Liver (tissue), 3 donors: ENCODE data around the gene RPS6KA6.

Experiments
- EGR1 ChIP-seq, 2 donors: IDR thresholded peaks; 2 replicates each; pipeline ENCODE4 v1.6.1; 2016 to 2018; ENCODE audit warnings: antibody characterized with exemption in 2 of 2, low read depth in 2 of 2
- FOXA1 ChIP-seq: IDR thresholded peaks from 2 replicates; pipeline ENCODE4 v1.6.1; 2016; ENCODE audit warnings: antibody characterized with exemption
- NR2F2 ChIP-seq: IDR thresholded peaks from 2 replicates; pipeline ENCODE4 v1.6.1; 2016; ENCODE audit warnings: antibody characterized with exemption
- RXRA ChIP-seq, 2 donors: IDR thresholded peaks; 2 replicates each; pipeline ENCODE4 v1.6.1; 2017 to 2018; ENCODE audit warnings: antibody characterized with exemption in 2 of 2, mild to moderate bottlenecking in 1 of 2
- TAF1 ChIP-seq: conservative IDR thresholded peaks from 2 replicates; pipeline ENCODE4 v1.6.1; 2016; ENCODE audit warnings: antibody characterized with exemption, mild to moderate bottlenecking
- YY1 ChIP-seq: IDR thresholded peaks from 2 replicates; pipeline ENCODE4 v1.6.1; 2016; ENCODE audit warnings: antibody characterized with exemption, mild to moderate bottlenecking
- TF ChIP-seq, protein P1 (sequence below): fragments of 150-350 bp; IDR thresholded peaks from 2 replicates; pipeline ENCODE4 v1.5.1; 2017; ENCODE audit warnings: improper control_type of control experiment, low read depth, low read length; ENCODE audit not compliant: missing input control
- TF ChIP-seq, protein P2 (sequence below): IDR thresholded peaks from 2 replicates; pipeline ENCODE4 v1.6.1; 2016; ENCODE audit warnings: antibody characterized with exemption
- donor health status: healthy.
- donor health status: healthy.

GRCh38 chrX:84160736-84161135 is 27.3 kb downstream of the RPS6KA6 start:
- TF ChIP-seq, protein P1, sequence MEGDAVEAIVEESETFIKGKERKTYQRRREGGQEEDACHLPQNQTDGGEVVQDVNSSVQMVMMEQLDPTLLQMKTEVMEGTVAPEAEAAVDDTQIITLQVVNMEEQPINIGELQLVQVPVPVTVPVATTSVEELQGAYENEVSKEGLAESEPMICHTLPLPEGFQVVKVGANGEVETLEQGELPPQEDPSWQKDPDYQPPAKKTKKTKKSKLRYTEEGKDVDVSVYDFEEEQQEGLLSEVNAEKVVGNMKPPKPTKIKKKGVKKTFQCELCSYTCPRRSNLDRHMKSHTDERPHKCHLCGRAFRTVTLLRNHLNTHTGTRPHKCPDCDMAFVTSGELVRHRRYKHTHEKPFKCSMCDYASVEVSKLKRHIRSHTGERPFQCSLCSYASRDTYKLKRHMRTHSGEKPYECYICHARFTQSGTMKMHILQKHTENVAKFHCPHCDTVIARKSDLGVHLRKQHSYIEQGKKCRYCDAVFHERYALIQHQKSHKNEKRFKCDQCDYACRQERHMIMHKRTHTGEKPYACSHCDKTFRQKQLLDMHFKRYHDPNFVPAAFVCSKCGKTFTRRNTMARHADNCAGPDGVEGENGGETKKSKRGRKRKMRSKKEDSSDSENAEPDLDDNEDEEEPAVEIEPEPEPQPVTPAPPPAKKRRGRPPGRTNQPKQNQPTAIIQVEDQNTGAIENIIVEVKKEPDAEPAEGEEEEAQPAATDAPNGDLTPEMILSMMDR: no peak
- TF ChIP-seq, protein P2, sequence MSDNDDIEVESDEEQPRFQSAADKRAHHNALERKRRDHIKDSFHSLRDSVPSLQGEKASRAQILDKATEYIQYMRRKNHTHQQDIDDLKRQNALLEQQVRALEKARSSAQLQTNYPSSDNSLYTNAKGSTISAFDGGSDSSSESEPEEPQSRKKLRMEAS: no peak
- TF ChIP-seq FOXA1: no peak
- TF ChIP-seq YY1: no peak
- TF ChIP-seq EGR1 (IDR thresholded peaks at IDR 0.05; ENCODE audit: low read depth in 2 of 2): no peak
- TF ChIP-seq TAF1: no peak
- TF ChIP-seq RXRA (IDR thresholded peaks at IDR 0.05): no peak
- no peak for TF ChIP-seq NR2F2
